GM12874 (cell line): ENCODE measurements around the gene SLC48A1.

Source experiments
- CTCF ChIP-seq: IDR thresholded peaks from 2 replicates; pipeline ENCODE4 v1.5.1; 2011; ENCODE audit warnings: low read depth, mild to moderate bottlenecking, control low read depth, low read length, moderate library complexity; ENCODE audit not compliant: insufficient read depth

The SLC48A1 gene

GRCh38 chr12:47762850-47763465 lies 10.1 kb upstream of the SLC48A1 start:
- no peak for TF ChIP-seq CTCF

GRCh38 chr12:47763481-47764346 lies 9.3 kb upstream of the SLC48A1 start:
- no peak for TF ChIP-seq CTCF

- TF ChIP-seq CTCF, result no peak
These were observed 6.4 kb upstream of the SLC48A1 start for GRCh38 chr12:47766502-47767215.

- TF ChIP-seq CTCF, result peak; percentile 69
These were observed 5.8 kb upstream of the SLC48A1 start for GRCh38 chr12:47767216-47767724.

GRCh38 chr12:47768323-47768811 lies 4.7 kb upstream of the SLC48A1 start:
- no peak for TF ChIP-seq CTCF

- TF ChIP-seq CTCF, result no peak
These were observed 3.6 kb upstream of the SLC48A1 start for GRCh38 chr12:47769234-47770085.
